Activated B cell treated with CpG ODN at 0.5 μM for 24 hours (primary cell): ENCODE measurements around the gene SERPINE3. TPM values are rescaled to one million over a fixed set of nuclear protein-coding genes. Genes with fewer than 3 reads are reported as not detected.

ENCODE experiments used
- ATAC-seq: fragments of 200-7000 bp; cut with Tn5 transposase; one replicate; pipeline ENCODE4 v1.10.0; 2021; ENCODE audit warnings: low read depth, mild to moderate bottlenecking, moderate library complexity
- CTCF ChIA-PET: fragments of 350-600 bp; sonication (Branson Sonifier 250); formaldehyde crosslinking; loops from one replicate; lab custom pipeline; 2021; ENCODE audit warnings: antibody characterized with exemption; lab: Charles Lee
- POLR2A ChIA-PET: fragments of 350-600 bp; sonication (Branson Sonifier 250); formaldehyde crosslinking; loops from one replicate; lab custom pipeline; 2021; ENCODE audit warnings: antibody characterized with exemption; lab: Charles Lee
- DNase-seq: peaks from one replicate; pipeline ENCODE4 v3.0.0; 2022
- H3K27ac Mint-ChIP-seq: one replicate; pipeline ENCODE4 v1.8.0; 2020; ENCODE audit warnings: mixed read lengths
- H3K27me3 Mint-ChIP-seq: one replicate; pipeline ENCODE4 v1.8.0; 2021; ENCODE audit warnings: mixed read lengths
- H3K36me3 Mint-ChIP-seq: one replicate; pipeline ENCODE4 v1.8.0; 2021; ENCODE audit warnings: low read depth, mixed read lengths
- H3K4me1 Mint-ChIP-seq: one replicate; pipeline ENCODE4 v1.8.0; 2021; ENCODE audit warnings: mixed read lengths
- H3K4me3 Mint-ChIP-seq: one replicate; pipeline ENCODE4 v1.8.0; 2020; ENCODE audit warnings: mild to moderate bottlenecking, mixed read lengths
- H3K9me3 Mint-ChIP-seq: one replicate; pipeline ENCODE4 v1.8.0; 2020; ENCODE audit warnings: mixed read lengths
- CTCF ChIP-seq: fragments of 200-600 bp; IDR thresholded peaks from one replicate; pipeline ENCODE4 v1.8.0; 2022; ENCODE audit warnings: antibody characterized with exemption, mild to moderate bottlenecking
- intact Hi-C: fragments of 100-400 bp; cut with micrococcal nuclease; formaldehyde crosslinking; loops from one replicate; pipeline ENCODE4 v1.15.1; 2024
- total RNA-seq: library from RNA; stranded (reverse); gene quantifications from 2 replicates; pipeline ENCODE4 v1.2.3, GENCODE V29; 2022

The SERPINE3 gene
- total RNA-seq, 1 donor from 2014 or later, result not detected

DNA sequence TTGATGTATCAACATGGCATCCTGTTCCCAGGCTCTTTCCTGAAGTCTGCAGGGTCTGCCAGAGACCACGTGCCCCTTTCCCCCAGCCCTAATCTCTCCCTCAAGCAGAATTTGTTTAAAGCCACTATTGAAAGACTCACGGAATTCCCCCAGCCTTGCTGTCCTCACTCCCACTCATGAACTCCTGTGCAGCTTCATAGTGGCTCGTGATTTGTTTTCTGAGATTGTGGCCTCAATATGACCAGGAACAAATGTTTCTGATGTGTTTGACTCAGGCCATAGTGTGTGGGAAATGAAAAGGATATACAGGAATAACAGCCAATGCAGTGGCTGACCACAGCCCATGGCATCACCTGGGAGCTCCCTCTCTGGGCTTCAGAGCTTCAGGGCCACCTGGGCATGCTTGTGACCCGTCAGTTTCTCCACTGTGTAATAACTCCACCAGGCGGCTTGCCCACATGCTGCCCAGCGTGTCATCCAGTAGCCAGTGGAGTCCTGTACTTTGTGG lies 8.1 kb upstream of the SERPINE3 start:
- intact Hi-C loops, result no loop called here
- Mint-ChIP-seq H3K27ac (no peak overlapping the region), H3K4me1 (peaks cover 14% of the 10 kb centered on the region), H3K27me3 (no peaks in the 10 kb centered on the region), H3K4me3 (no peak overlapping the region), H3K9me3 (no peaks in the 10 kb centered on the region), H3K36me3 (no peaks in the 10 kb centered on the region)
- ChIA-PET CTCF (no interaction called here), POLR2A (no interaction called here)
- TF ChIP-seq CTCF, result no peak
- ATAC-seq (no peak), DNase-seq (no peak)

- ChIA-PET POLR2A (no interaction called here), CTCF (no interaction called here)
- ATAC-seq (no peak), DNase-seq (no peak)
- Mint-ChIP-seq H3K36me3 (no peaks in the 10 kb centered on the region), H3K27ac (no peak overlapping the region), H3K9me3 (no peaks in the 10 kb centered on the region), H3K4me1 (peaks cover 14% of the 10 kb centered on the region), H3K27me3 (no peaks in the 10 kb centered on the region), H3K4me3 (no peak overlapping the region)
- no peak for TF ChIP-seq CTCF
- intact Hi-C loops, result no loop called here
Observed at GRCh38 chr13:51332566-51333361, 6.7 kb upstream of the SERPINE3 start.

- intact Hi-C loops, result no loop called here
- DNase-seq, result no peak
- H3K27ac Mint-ChIP-seq, result no peak overlapping the region
- H3K27me3 Mint-ChIP-seq, result no peaks in the 10 kb centered on the region
- no peak for TF ChIP-seq CTCF
- ChIA-PET POLR2A (no interaction called here), CTCF (no interaction called here)
- no peak overlapping the region for H3K4me3 Mint-ChIP-seq
- no peaks in the 10 kb centered on the region for H3K9me3 Mint-ChIP-seq
- no peaks in the 10 kb centered on the region for H3K36me3 Mint-ChIP-seq
- no peak for ATAC-seq
- peaks cover 14% of the 10 kb centered on the region for H3K4me1 Mint-ChIP-seq
Observed at GRCh38 chr13:51333421-51333820, 6.1 kb upstream of the SERPINE3 start.

GRCh38 chr13:51333826-51334225 lies 5.7 kb upstream of the SERPINE3 start:
- Mint-ChIP-seq H3K27ac (no peak overlapping the region), H3K36me3 (no peaks in the 10 kb centered on the region), H3K4me3 (no peak overlapping the region), H3K27me3 (no peaks in the 10 kb centered on the region), H3K4me1 (peaks cover 14% of the 10 kb centered on the region), H3K9me3 (no peaks in the 10 kb centered on the region)
- POLR2A ChIA-PET, result no interaction called here
- no peak for TF ChIP-seq CTCF
- intact Hi-C loops, result no loop called here
- DNase-seq, result no peak
- CTCF ChIA-PET, result no interaction called here
- ATAC-seq, result no peak

- no peak for DNase-seq
- intact Hi-C loops, result no loop called here
- no peak overlapping the region for H3K4me3 Mint-ChIP-seq
- no peak overlapping the region for H3K27ac Mint-ChIP-seq
- no peaks in the 10 kb centered on the region for H3K9me3 Mint-ChIP-seq
- no peaks in the 10 kb centered on the region for H3K27me3 Mint-ChIP-seq
- CTCF ChIA-PET, result no interaction called here
- POLR2A ChIA-PET, result no interaction called here
- no peak for TF ChIP-seq CTCF
- no peaks in the 10 kb centered on the region for H3K36me3 Mint-ChIP-seq
- peaks cover under 1% of the 10 kb centered on the region for H3K4me1 Mint-ChIP-seq
- no peak for ATAC-seq
Observed at GRCh38 chr13:51336746-51337145, 2.7 kb upstream of the SERPINE3 start.
